ENCODE measurements around the gene FGA. TPM values are rescaled to one million over a fixed set of nuclear protein-coding genes. Genes with fewer than 3 reads are reported as not detected.
"Not testable (repeated sequence)": the region's sequence is repeated elsewhere in the genome, so short reads cannot be mapped to it uniquely, and the experiment has no call there.

Gene FGA
- total RNA-seq, 1 experiment from 2014 or later: not detected

GRCh38 chr4:154603033-154603943, 12.7 kb upstream of the FGA start:
- no peaks in the 10 kb centered on the region for H3K4me1 ChIP-seq (ENCODE audit: low read length)
- H3K27ac ChIP-seq (ENCODE audit: low read length): no peak overlapping the region
- H3K4me2 ChIP-seq (ENCODE audit: low read depth, low read length, poor library complexity, severe bottlenecking): no peak overlapping the region
- H3K79me2 ChIP-seq (ENCODE audit: low read length): no peaks in the 10 kb centered on the region
- H3K9me3 ChIP-seq (ENCODE audit: low read length): no peaks in the 10 kb centered on the region
- DNase-seq: no peak
- H2AFZ ChIP-seq (ENCODE audit: low read length): no peak overlapping the region
- H3K9ac ChIP-seq (ENCODE audit: low read length): no peak overlapping the region
- H3K9me2 ChIP-seq (replicated peaks; ENCODE audit: insufficient read depth, low read length): no peaks in the 10 kb centered on the region
- no peaks in the 10 kb centered on the region for H4K20me1 ChIP-seq (ENCODE audit: insufficient read depth, low read depth, low read length)
- peaks cover 5% of the 10 kb centered on the region; the same call in 1 of the 2 replicates for H3K27me3 ChIP-seq (ENCODE audit: low read length)
- no peaks in the 10 kb centered on the region for H3K36me3 ChIP-seq (ENCODE audit: insufficient read depth, low read length)
- no peak overlapping the region for H3K4me3 ChIP-seq (ENCODE audit: low read length)

- H3K4me2 ChIP-seq (ENCODE audit: low read depth, low read length, poor library complexity, severe bottlenecking): no peak overlapping the region
- H3K9ac ChIP-seq (ENCODE audit: low read length): no peak overlapping the region
- H3K27me3 ChIP-seq (ENCODE audit: low read length): peaks cover 5% of the 10 kb centered on the region; the same call in 1 of the 2 replicates
- DNase-seq: no peak
- no peak overlapping the region for H2AFZ ChIP-seq (ENCODE audit: low read length)
- no peaks in the 10 kb centered on the region for H4K20me1 ChIP-seq (ENCODE audit: insufficient read depth, low read depth, low read length)
- no peaks in the 10 kb centered on the region for H3K36me3 ChIP-seq (ENCODE audit: insufficient read depth, low read length)
- H3K4me3 ChIP-seq (ENCODE audit: low read length): no peak overlapping the region
- no peaks in the 10 kb centered on the region for H3K9me2 ChIP-seq (replicated peaks; ENCODE audit: insufficient read depth, low read length)
- no peaks in the 10 kb centered on the region for H3K4me1 ChIP-seq (ENCODE audit: low read length)
- H3K79me2 ChIP-seq (ENCODE audit: low read length): no peaks in the 10 kb centered on the region
- H3K9me3 ChIP-seq (ENCODE audit: low read length): no peaks in the 10 kb centered on the region
- H3K27ac ChIP-seq (ENCODE audit: low read length): no peak overlapping the region
Observed at GRCh38 chr4:154602404-154603020, 12.0 kb upstream of the FGA start.

DNA sequence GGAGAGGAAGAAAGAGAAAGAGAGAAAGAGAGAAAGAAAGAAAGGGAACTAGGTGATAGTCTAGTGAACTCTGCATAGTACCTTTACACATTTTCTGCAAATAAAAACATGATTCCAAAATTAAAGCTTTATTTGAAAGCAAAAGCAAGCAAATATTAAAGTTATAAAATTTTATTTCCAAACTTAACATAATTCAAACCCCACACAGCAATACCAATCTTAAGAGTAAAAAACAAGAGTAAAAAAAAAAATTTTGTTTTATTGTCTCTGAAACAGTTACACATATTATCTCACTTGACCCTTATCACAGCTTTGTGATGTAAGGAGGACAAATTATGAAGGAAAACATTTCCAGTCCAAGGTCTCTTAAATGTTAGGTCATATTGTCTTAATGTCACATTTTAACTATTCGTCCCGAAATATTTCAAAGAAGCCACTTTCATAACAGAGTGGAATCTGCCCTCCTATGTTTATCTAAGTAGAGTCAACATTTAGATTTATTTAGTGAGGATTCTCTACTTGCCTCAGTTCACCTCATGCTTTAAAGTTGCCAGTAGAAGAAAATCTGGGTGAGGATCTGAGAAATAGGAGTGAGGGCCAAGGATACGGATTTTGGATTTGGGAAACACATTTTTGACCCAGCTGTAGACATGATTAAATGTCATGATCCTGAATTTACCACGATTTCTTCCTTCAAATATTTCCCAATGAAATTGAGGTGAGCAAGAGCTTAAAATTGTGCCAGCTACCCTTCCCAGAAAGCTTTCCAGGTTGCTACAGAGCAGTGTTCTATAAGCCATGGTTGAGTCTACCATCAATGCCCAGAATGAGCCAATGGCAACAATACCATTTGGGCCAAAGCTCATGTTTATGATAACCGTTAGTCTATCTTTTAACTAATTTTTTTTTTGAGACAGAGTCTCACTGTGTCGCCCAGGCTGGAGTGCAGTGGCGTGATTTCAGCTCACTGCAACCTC, 7.5 kb upstream of the FGA start:
- no peaks in the 10 kb centered on the region for H3K4me1 ChIP-seq (ENCODE audit: low read length)
- DNase-seq: no peak
- H3K27me3 ChIP-seq (ENCODE audit: low read length): peaks cover 3% of the 10 kb centered on the region; the same call in 1 of the 2 replicates
- no peaks in the 10 kb centered on the region for H3K9me3 ChIP-seq (ENCODE audit: low read length)
- no peak overlapping the region for H3K4me2 ChIP-seq (ENCODE audit: low read depth, low read length, poor library complexity, severe bottlenecking)
- H3K9ac ChIP-seq (ENCODE audit: low read length): no peak overlapping the region
- no peak overlapping the region for H3K27ac ChIP-seq (ENCODE audit: low read length)
- no peaks in the 10 kb centered on the region for H3K9me2 ChIP-seq (replicated peaks; ENCODE audit: insufficient read depth, low read length)
- no peak overlapping the region for H3K4me3 ChIP-seq (ENCODE audit: low read length)
- no peaks in the 10 kb centered on the region for H3K36me3 ChIP-seq (ENCODE audit: insufficient read depth, low read length)
- H3K79me2 ChIP-seq (ENCODE audit: low read length): no peaks in the 10 kb centered on the region
- H4K20me1 ChIP-seq (ENCODE audit: insufficient read depth, low read depth, low read length): no peaks in the 10 kb centered on the region
- no peak overlapping the region for H2AFZ ChIP-seq (ENCODE audit: low read length)

GRCh38 chr4:154597281-154597680, 6.7 kb upstream of the FGA start:
- H4K20me1 ChIP-seq (ENCODE audit: insufficient read depth, low read depth, low read length); H3K27me3 ChIP-seq (ENCODE audit: low read length); H2AFZ ChIP-seq (ENCODE audit: low read length); H3K9me3 ChIP-seq (ENCODE audit: low read length); H3K79me2 ChIP-seq (ENCODE audit: low read length); H3K4me3 ChIP-seq (ENCODE audit: low read length); H3K36me3 ChIP-seq (ENCODE audit: insufficient read depth, low read length); H3K4me2 ChIP-seq (ENCODE audit: low read depth, low read length, poor library complexity, severe bottlenecking); H3K27ac ChIP-seq (ENCODE audit: low read length); H3K9ac ChIP-seq (ENCODE audit: low read length); H3K4me1 ChIP-seq (ENCODE audit: low read length); DNase-seq; H3K9me2 ChIP-seq (replicated peaks; ENCODE audit: insufficient read depth, low read length): not testable (repeated sequence)

GRCh38 chr4:154595807-154596206, 5.3 kb upstream of the FGA start:
- no peak overlapping the region for H3K27ac ChIP-seq (ENCODE audit: low read length)
- no peak overlapping the region for H3K9ac ChIP-seq (ENCODE audit: low read length)
- peaks cover 3% of the 10 kb centered on the region; the same call in 1 of the 2 replicates for H3K27me3 ChIP-seq (ENCODE audit: low read length)
- no peaks in the 10 kb centered on the region for H4K20me1 ChIP-seq (ENCODE audit: insufficient read depth, low read depth, low read length)
- no peak overlapping the region for H3K4me2 ChIP-seq (ENCODE audit: low read depth, low read length, poor library complexity, severe bottlenecking)
- no peaks in the 10 kb centered on the region for H3K79me2 ChIP-seq (ENCODE audit: low read length)
- H3K4me3 ChIP-seq (ENCODE audit: low read length): no peak overlapping the region
- H2AFZ ChIP-seq (ENCODE audit: low read length): no peak overlapping the region
- no peaks in the 10 kb centered on the region for H3K9me2 ChIP-seq (replicated peaks; ENCODE audit: insufficient read depth, low read length)
- no peak for DNase-seq
- no peaks in the 10 kb centered on the region for H3K9me3 ChIP-seq (ENCODE audit: low read length)
- H3K36me3 ChIP-seq (ENCODE audit: insufficient read depth, low read length): no peaks in the 10 kb centered on the region
- H3K4me1 ChIP-seq (ENCODE audit: low read length): no peaks in the 10 kb centered on the region

DNA sequence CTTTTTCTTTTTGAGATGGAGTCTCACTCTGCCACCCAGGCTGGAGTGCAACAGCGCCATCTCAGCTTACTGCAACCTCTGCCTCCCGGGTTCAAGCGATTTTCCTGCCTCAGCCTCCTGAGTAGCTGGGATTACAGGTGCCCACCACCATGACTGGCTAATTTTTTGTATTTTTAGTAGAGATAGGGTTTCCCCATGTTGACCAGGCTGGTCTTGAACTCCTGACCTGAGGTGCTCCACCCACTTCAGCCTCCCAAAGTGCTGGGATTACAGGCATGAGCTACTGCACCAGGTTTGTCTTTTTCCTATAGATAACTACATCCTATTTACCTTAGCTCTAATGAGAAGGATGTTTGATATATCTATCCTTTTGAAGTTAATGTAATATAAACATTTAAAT, 3.8 kb upstream of the FGA start:
- not testable (repeated sequence) for H3K9me3 ChIP-seq (ENCODE audit: low read length); H3K9me2 ChIP-seq (replicated peaks; ENCODE audit: insufficient read depth, low read length); H3K4me3 ChIP-seq (ENCODE audit: low read length); H3K9ac ChIP-seq (ENCODE audit: low read length); H3K27ac ChIP-seq (ENCODE audit: low read length); H4K20me1 ChIP-seq (ENCODE audit: insufficient read depth, low read depth, low read length); DNase-seq; H3K27me3 ChIP-seq (ENCODE audit: low read length); H3K4me2 ChIP-seq (ENCODE audit: low read depth, low read length, poor library complexity, severe bottlenecking); H3K79me2 ChIP-seq (ENCODE audit: low read length); H3K4me1 ChIP-seq (ENCODE audit: low read length); H3K36me3 ChIP-seq (ENCODE audit: insufficient read depth, low read length); H2AFZ ChIP-seq (ENCODE audit: low read length)

- Histone ChIP-seq H3K79me2 (ENCODE audit: low read length) (no peaks in the 10 kb centered on the region), H3K27me3 (ENCODE audit: low read length) (peaks cover 3% of the 10 kb centered on the region; the same call in 1 of the 2 replicates), H3K9me2 (replicated peaks; ENCODE audit: insufficient read depth, low read length) (no peaks in the 10 kb centered on the region), H3K9me3 (ENCODE audit: low read length) (no peaks in the 10 kb centered on the region), H3K4me1 (ENCODE audit: low read length) (no peaks in the 10 kb centered on the region), H3K9ac (ENCODE audit: low read length) (no peak overlapping the region), H3K4me2 (ENCODE audit: low read depth, low read length, poor library complexity, severe bottlenecking) (no peak overlapping the region), H2AFZ (ENCODE audit: low read length) (no peak overlapping the region), H4K20me1 (ENCODE audit: insufficient read depth, low read depth, low read length) (no peaks in the 10 kb centered on the region), H3K36me3 (ENCODE audit: insufficient read depth, low read length) (no peaks in the 10 kb centered on the region), H3K4me3 (ENCODE audit: low read length) (no peak overlapping the region), H3K27ac (ENCODE audit: low read length) (no peak overlapping the region)
- DNase-seq: no peak
Observed at GRCh38 chr4:154593868-154594267, 3.3 kb upstream of the FGA start.

DNA sequence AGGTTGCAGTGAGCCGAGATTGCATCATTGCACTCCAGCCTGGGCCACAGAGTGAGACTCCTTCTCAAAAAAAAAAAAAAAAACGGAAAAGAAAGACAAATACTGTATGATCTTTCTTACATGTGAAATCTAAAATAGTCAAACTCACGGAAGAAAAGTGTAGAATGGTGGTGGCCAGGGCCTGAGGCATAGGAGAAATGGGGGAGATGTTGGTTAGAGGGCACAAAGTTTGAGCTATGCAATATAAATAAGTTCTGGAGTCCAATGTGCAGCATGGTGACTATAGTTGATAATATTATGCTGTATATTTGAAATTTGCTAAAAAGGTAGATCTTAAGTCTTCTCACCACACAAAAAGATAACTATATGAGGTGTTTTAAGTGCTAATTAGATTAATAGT, 1.3 kb upstream of the FGA start:
- H3K9me2 ChIP-seq (replicated peaks; ENCODE audit: insufficient read depth, low read length): no peaks in the 10 kb centered on the region
- H3K9ac ChIP-seq (ENCODE audit: low read length): no peak overlapping the region

More for the DNA sequence above, 1.3 kb upstream of the FGA start:
- Histone ChIP-seq H3K36me3 (ENCODE audit: insufficient read depth, low read length) (no peaks in the 10 kb centered on the region), H2AFZ (ENCODE audit: low read length) (no peak overlapping the region), H3K4me1 (ENCODE audit: low read length) (no peaks in the 10 kb centered on the region), H3K27me3 (ENCODE audit: low read length) (peaks cover 3% of the 10 kb centered on the region; the same call in 1 of the 2 replicates), H3K4me3 (ENCODE audit: low read length) (no peak overlapping the region), H3K27ac (ENCODE audit: low read length) (no peak overlapping the region), H3K79me2 (ENCODE audit: low read length) (no peaks in the 10 kb centered on the region), H3K4me2 (ENCODE audit: low read depth, low read length, poor library complexity, severe bottlenecking) (no peak overlapping the region), H4K20me1 (ENCODE audit: insufficient read depth, low read depth, low read length) (no peaks in the 10 kb centered on the region), H3K9me3 (ENCODE audit: low read length) (no peaks in the 10 kb centered on the region)
- DNase-seq: no peak
